Tongue (tissue), 2 donors: Measurements from ENCODE around the gene MPLKIP. TPM values are rescaled to one million over a fixed set of nuclear protein-coding genes. Genes with fewer than 3 reads are reported as not detected.

ENCODE experiments used
- small RNA-seq: library from RNA; depleted of rRNA; stranded (forward); fragments of <200 nt; gene quantifications from one replicate; pipeline ENCODE3, GENCODE V24; 2014; ENCODE audit warnings: low replicate concordance
- total RNA-seq: library from RNA; depleted of rRNA; stranded (reverse); fragments of >200 nt; gene quantifications from one replicate; pipeline ENCODE4 v1.2.3, GENCODE V29; 2014

MPLKIP gene
- total RNA-seq, 1 donor from 2014 or later: 8.9 TPM

Small RNAs within 50 kb of the gene (small RNA-seq; reads per million reads assigned to genes)
- gene AC006023.1: not detected
- gene AC006023.2: not detected

Other genes starting within 250 kb of the MPLKIP start
- 95.4 TPM for gene CDK13, start 184.4 kb downstream of the MPLKIP start, total RNA-seq
- 9.9 TPM for gene SUGCT, start 383 bp upstream of the MPLKIP start, total RNA-seq